A549 (cell line): ENCODE measurements around the gene KDM1B. TPM values are rescaled to one million over a fixed set of nuclear protein-coding genes. Genes with fewer than 3 reads are reported as not detected.

Source experiments
- ATAC-seq, 2 experiments: fragments of 200-7000 bp in 1 of 2; fragments of >200 bp in 1 of 2; cut with Nextera tagmentation in 1 of 2; cut with Tn5 transposase in 1 of 2; 3 replicates each; pipeline versions ENCODE4 v1.8.0 to v1.9.1; 2018 to 2020; ENCODE audit warnings: mild to moderate bottlenecking in 1 of 2, moderate library complexity in 1 of 2
- CTCF ChIA-PET: fragments of 300-600 bp; sonication (Branson Sonifier 250); formaldehyde crosslinking; extraction: SDS; loops from one replicate; lab custom pipeline; 2021; ENCODE audit warnings: antibody characterized with exemption, inconsistent platforms; lab: Yijun Ruan, JAX
- POLR2A ChIA-PET: fragments of 350-600 bp; formaldehyde crosslinking; extraction: SDS; loops from one replicate; lab custom pipeline; 2021; ENCODE audit warnings: antibody characterized with exemption, inconsistent platforms; lab: Yijun Ruan, JAX
- DNase-seq, 2 experiments: peaks; one replicate each; pipeline versions ENCODE4 v3.0.0 to v3.0.0-alpha.2; 2011 to 2016; ENCODE audit warnings: low read depth in 1 of 2, low spot score in 1 of 2
- FAIRE-seq: peaks from 2 replicates; lab custom pipeline; 2011; peaks lifted over from hg19 to GRCh38; lab: Jason Lieb, UNC
- H3K27ac ChIP-seq, 2 experiments: fragments of >200 bp; sonication (Bioruptor Twin); formaldehyde crosslinking; 3 replicates each; pipeline ENCODE4 v1.5.1; 2016 to 2017
- H3K4me1 ChIP-seq: fragments of >200 bp; sonication (Bioruptor Twin); formaldehyde crosslinking; 3 replicates; pipeline ENCODE4 v1.6.1; 2016
- H3K4me2 ChIP-seq: fragments of >200 bp; sonication (Bioruptor Twin); formaldehyde crosslinking; 3 replicates; pipeline ENCODE4 v1.6.1; 2016
- H3K4me3 ChIP-seq: fragments of >200 bp; sonication (Bioruptor Twin); formaldehyde crosslinking; 3 replicates; pipeline ENCODE4 v1.5.1; 2016
- H3K9me3 ChIP-seq: fragments of >200 bp; sonication (Bioruptor Twin); formaldehyde crosslinking; 3 replicates; pipeline ENCODE4 v1.6.1; 2016
- ATOH8 ChIP-seq: fragments of 250-450 bp; sonication (Bioruptor Pico); IDR thresholded peaks from 2 replicates; pipeline ENCODE4 v1.5.0; 2020; ENCODE audit warnings: low read depth, mild to moderate bottlenecking, moderate library complexity
- CBX2 ChIP-seq: fragments of 200-600 bp; sonication (generic); IDR thresholded peaks from 2 replicates; pipeline ENCODE4 v1.6.1; 2016; ENCODE audit warnings: low read depth, mild to moderate bottlenecking, borderline replicate concordance
- FOXS1 ChIP-seq: fragments of 250-450 bp; sonication (Bioruptor Pico); IDR thresholded peaks from 2 replicates; pipeline ENCODE4 v1.5.0; 2020; ENCODE audit warnings: mild to moderate bottlenecking, moderate library complexity
- HES2 ChIP-seq: fragments of >200 bp; sonication (Bioruptor Twin); formaldehyde crosslinking; IDR thresholded peaks from 2 replicates; pipeline ENCODE4 v1.6.1; 2016
- HOXA7 ChIP-seq: fragments of 250-450 bp; sonication (Bioruptor Pico); IDR thresholded peaks from 2 replicates; pipeline ENCODE4 v1.5.0; 2020; ENCODE audit warnings: mild to moderate bottlenecking, moderate library complexity
- MAX ChIP-seq: IDR thresholded peaks from 2 replicates; pipeline ENCODE4 v1.6.1; 2012
- MAZ ChIP-seq: fragments of 150-350 bp; IDR thresholded peaks from 2 replicates; pipeline ENCODE4 v1.6.1; 2014; ENCODE audit warnings: antibody characterized with exemption, low read depth, low read length, borderline replicate concordance
- NR3C1 ChIP-seq: fragments of >200 bp; sonication (Bioruptor Twin); formaldehyde crosslinking; IDR thresholded peaks from 3 replicates; pipeline ENCODE4 v1.6.1; 2017
- PBX3 ChIP-seq: IDR thresholded peaks from 2 replicates; pipeline ENCODE4 v1.6.1; 2012
- RCOR1 ChIP-seq: fragments of 150-350 bp; IDR thresholded peaks from 2 replicates; pipeline ENCODE4 v1.6.1; 2014; ENCODE audit warnings: antibody characterized with exemption, low read length, low read depth
- REST ChIP-seq: fragments of 200-600 bp; sonication (generic); IDR thresholded peaks from 2 replicates; pipeline ENCODE4 v1.6.1; 2016; ENCODE audit warnings: antibody characterized with exemption, mild to moderate bottlenecking, moderate library complexity
- RFX5 ChIP-seq: fragments of 450-650 bp; IDR thresholded peaks from 2 replicates; pipeline ENCODE4 v1.7.1; 2014; ENCODE audit warnings: antibody characterized with exemption, mild to moderate bottlenecking, moderate library complexity
- SMC3 ChIP-seq: fragments of >200 bp; sonication (Bioruptor Twin); formaldehyde crosslinking; IDR thresholded peaks from 3 replicates; pipeline ENCODE4 v1.6.1; 2018; ENCODE audit warnings: inconsistent platforms
- SREBF2 ChIP-seq: fragments of 450-650 bp; IDR thresholded peaks from 2 replicates; pipeline ENCODE4 v1.6.1; 2014; ENCODE audit warnings: mild to moderate bottlenecking, moderate library complexity
- WGBS: methylation state at CpG from one replicate; pipeline ENCODE4 v1.1.6; 2017; ENCODE audit errors: missing lambda C conversion rate; 5-methylcytosine and 5-hydroxymethylcytosine counted together
- polyA plus RNA-seq, 4 experiments: library from polyadenylated mRNA; depleted of rRNA in 3 of 4; stranded (reverse); fragments of >200 nt; fragmentation: RNase III in 1 of 4; extraction: RNeasy Plus Mini Kit Qiagen cat#74134 plus additional on column Dnase treatment in 1 of 4; gene quantifications; 2 replicates in 3 of 4; 3 replicates in 1 of 4; pipeline ENCODE4 v1.2.3, GENCODE V29; 2011 to 2017

Gene KDM1B
- polyA plus RNA-seq, 2 of the 4 experiments (the other 2 are of a cell fraction) = 11.0 to 14.9 TPM

GRCh38 chr6:18166312-18167036 is 11.3 kb downstream of the KDM1B start:
- FAIRE-seq = no peak
- CTCF ChIA-PET = interaction anchor here (2.0 kb wide), 1 partner anchor 10 kb away, joined by 4 read pairs; no protein-coding TSS in a partner anchor

GRCh38 chr6:18168264-18168663 is 13.0 kb downstream of the KDM1B start:
- TF ChIP-seq CBX2 (no peak), REST (no peak), RFX5 (no peak), HES2 (no peak), PBX3 (no peak), SMC3 (no peak), MAX (no peak), FOXS1 (CRISPR knock-in tag) (no peak), ATOH8 (CRISPR knock-in tag) (no peak)
- no peaks in the 10 kb centered on the region for H3K9me3 ChIP-seq
- H3K4me2 ChIP-seq = no peak overlapping the region
- DNase-seq = no peak
- 89% methylated on average over 3 of the region's 3 CpGs for WGBS
- no peak overlapping the region for H3K4me3 ChIP-seq
- POLR2A ChIA-PET = no interaction called here
- no peak overlapping the region for H3K27ac ChIP-seq
- no peak for ATAC-seq
- FAIRE-seq = no peak
- CTCF ChIA-PET = no interaction called here
- no peaks in the 10 kb centered on the region for H3K4me1 ChIP-seq

More at GRCh38 chr6:18166312-18167036, 11.3 kb downstream of the KDM1B start:
- no peak for DNase-seq
- Histone ChIP-seq H3K27ac (no peak overlapping the region), H3K4me3 (no peak overlapping the region), H3K9me3 (no peaks in the 10 kb centered on the region), H3K4me2 (no peak overlapping the region), H3K4me1 (no peaks in the 10 kb centered on the region)
- POLR2A ChIA-PET = no interaction called here
- WGBS = 97% methylated on average over 2 of the region's 2 CpGs
- no peak for ATAC-seq
- no peak for TF ChIP-seq HOXA7
- no peak for TF ChIP-seq HES2
- no peak for TF ChIP-seq RCOR1
- no peak for TF ChIP-seq NR3C1
- no peak for TF ChIP-seq MAZ
- TF ChIP-seq CBX2 = no peak
- TF ChIP-seq SREBF2 = no peak
- no peak for TF ChIP-seq PBX3
